BE2C (cell line): ENCODE results near the gene METTL3.

ENCODE experiments used
- DNase-seq: peaks from one replicate; pipeline ENCODE4 v3.0.0-alpha.2; 2020
- H3K27me3 ChIP-seq: fragments of 250-450 bp; sonication (Bioruptor Pico); 2 replicates; pipeline ENCODE4 v1.5.1; 2020; ENCODE audit warnings: mild to moderate bottlenecking
- H3K36me3 ChIP-seq: fragments of 250-450 bp; sonication (Bioruptor Pico); 2 replicates; pipeline ENCODE4 v1.5.1; 2020; ENCODE audit warnings: mild to moderate bottlenecking
- H3K4me1 ChIP-seq: fragments of 250-450 bp; sonication (Bioruptor Pico); 2 replicates; pipeline ENCODE4 v1.5.1; 2020
- H3K4me3 ChIP-seq: 2 replicates; pipeline ENCODE4 v1.5.1; 2011; ENCODE audit warnings: low read depth, low read length
- H3K9me3 ChIP-seq: fragments of 250-450 bp; sonication (Bioruptor Pico); 2 replicates; pipeline ENCODE4 v1.5.1; 2020
- CTCF ChIP-seq: IDR thresholded peaks from 2 replicates; pipeline ENCODE4 v1.5.1; 2012; ENCODE audit warnings: mild to moderate bottlenecking, low read depth, low read length

METTL3 gene

GRCh38 chr14:21467616-21468015 lies 43.5 kb downstream of the METTL3 start:
- no peak overlapping the region for H3K4me3 ChIP-seq
- no peaks in the 10 kb centered on the region for H3K9me3 ChIP-seq
- DNase-seq: no peak
- H3K27me3 ChIP-seq: no peaks in the 10 kb centered on the region
- peaks cover 16% of the 10 kb centered on the region for H3K36me3 ChIP-seq
- no peak for TF ChIP-seq CTCF
- no peaks in the 10 kb centered on the region for H3K4me1 ChIP-seq

GRCh38 chr14:21455912-21456667 lies 55.0 kb downstream of the METTL3 start, which contains the start of gene CHD8:
CHD8 (minus strand) TSS chr14:21456123; CDS start chr14:21431643, 24,480 bp downstream.
- Histone ChIP-seq H3K9me3 (no peaks in the 10 kb centered on the region), H3K4me1 (no peaks in the 10 kb centered on the region), H3K36me3 (no peaks in the 10 kb centered on the region; the same call in 1 of the 2 replicates), H3K4me3 (peak within 1 kb of the TSS; percentile 98), H3K27me3 (no peaks in the 10 kb centered on the region)
- DNase-seq: peak; percentile 100
- peak; percentile 78 for TF ChIP-seq CTCF

GRCh38 chr14:21455592-21455911 lies 55.6 kb downstream of the METTL3 start:
- Histone ChIP-seq H3K36me3 (no peaks in the 10 kb centered on the region), H3K9me3 (no peaks in the 10 kb centered on the region), H3K4me1 (no peaks in the 10 kb centered on the region), H3K27me3 (no peaks in the 10 kb centered on the region), H3K4me3 (peak overlapping the region; percentile 98)
- DNase-seq: no peak
- no peak for TF ChIP-seq CTCF

GRCh38 chr14:21454843-21455544 lies 56.1 kb downstream of the METTL3 start:
- DNase-seq: no peak
- no peaks in the 10 kb centered on the region for H3K4me1 ChIP-seq
- no peaks in the 10 kb centered on the region for H3K9me3 ChIP-seq
- H3K4me3 ChIP-seq: peak overlapping the region; percentile 98
- TF ChIP-seq CTCF: no peak
- H3K27me3 ChIP-seq: no peaks in the 10 kb centered on the region
- H3K36me3 ChIP-seq: no peaks in the 10 kb centered on the region

GRCh38 chr14:21449899-21450216 lies 61.3 kb downstream of the METTL3 start:
- Histone ChIP-seq H3K4me3 (no peak overlapping the region), H3K27me3 (no peaks in the 10 kb centered on the region), H3K36me3 (no peaks in the 10 kb centered on the region; the same call in 1 of the 2 replicates), H3K4me1 (no peaks in the 10 kb centered on the region), H3K9me3 (no peaks in the 10 kb centered on the region)
- DNase-seq: no peak
- no peak for TF ChIP-seq CTCF
